GM11168 (cell line): ENCODE measurements around the gene MARCO.
"Not testable (repeated sequence)": the region's sequence is repeated elsewhere in the genome, so short reads cannot be mapped to it uniquely, and the experiment has no call there.

ENCODE experiments used
- in situ Hi-C: fragments of 300-500 bp; cut with MboI; formaldehyde crosslinking; loops from one replicate; pipeline ENCODE4 v1.12.0; 2022; ENCODE audit warnings: low sequenced_read_pairs; ENCODE audit not compliant: unreplicated experiment

Gene MARCO

DNA sequence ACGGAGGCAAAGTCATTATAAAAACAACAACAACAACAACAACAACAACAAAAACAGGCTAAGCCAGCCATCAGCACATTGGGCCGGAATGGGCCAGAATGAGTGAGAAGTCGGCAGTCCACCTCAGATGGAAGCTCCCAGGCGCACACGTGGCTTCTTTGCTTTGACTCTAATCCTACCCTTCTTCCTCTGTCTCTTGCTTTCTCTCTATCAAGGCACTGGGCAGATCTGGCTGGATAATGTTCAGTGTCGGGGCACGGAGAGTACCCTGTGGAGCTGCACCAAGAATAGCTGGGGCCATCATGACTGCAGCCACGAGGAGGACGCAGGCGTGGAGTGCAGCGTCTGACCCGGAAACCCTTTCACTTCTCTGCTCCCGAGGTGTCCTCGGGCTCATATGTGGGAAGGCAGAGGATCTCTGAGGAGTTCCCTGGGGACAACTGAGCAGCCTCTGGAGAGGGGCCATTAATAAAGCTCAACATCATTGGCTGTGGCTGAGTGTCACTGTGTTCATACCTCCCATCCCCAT is 52.2 kb downstream of the MARCO start:
- in situ Hi-C loops, result no loop called here

GRCh38 chr2:118994778-118995177 is 52.8 kb downstream of the MARCO start:
- in situ Hi-C loops, result no loop called here

DNA sequence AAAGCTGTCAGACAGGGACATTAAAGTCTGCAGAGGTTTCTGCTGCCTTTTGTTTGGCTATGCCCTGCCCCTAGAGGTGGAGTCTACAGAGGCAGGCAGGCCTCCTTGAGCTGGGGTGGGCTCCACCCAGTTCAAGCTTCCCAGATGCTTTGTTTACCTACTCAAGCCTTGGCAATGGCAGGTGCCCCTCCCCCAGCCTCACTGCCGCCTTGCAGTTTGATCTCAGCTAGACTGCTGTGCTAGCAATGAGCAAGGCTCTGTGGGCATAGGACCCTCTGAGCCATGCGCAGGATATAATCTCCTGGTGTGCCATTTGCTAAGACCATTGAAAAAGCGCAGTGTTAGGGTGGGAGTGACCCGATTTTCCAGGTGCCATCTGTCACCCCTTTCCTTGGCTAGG is 61.9 kb downstream of the MARCO start:
- in situ Hi-C loops, result not testable (repeated sequence)

DNA sequence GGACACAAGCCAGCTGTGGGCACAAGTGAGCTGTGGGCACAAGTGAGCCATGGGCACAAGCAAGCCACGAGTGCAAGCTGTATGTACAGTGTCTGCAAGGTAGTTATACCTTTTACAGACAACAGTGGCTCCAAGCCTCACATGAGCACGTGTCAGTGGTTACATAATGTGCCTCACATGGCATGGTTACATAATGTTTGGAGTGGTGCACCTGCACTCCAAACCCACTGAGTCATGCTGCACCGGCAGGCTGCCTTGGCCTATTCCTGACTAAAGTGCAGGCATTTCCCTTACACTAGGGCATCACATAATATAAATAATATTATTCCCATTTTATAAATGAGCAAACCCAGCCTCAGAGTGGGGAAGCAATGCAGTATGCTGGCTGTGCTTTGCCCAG is 62.6 kb downstream of the MARCO start:
- in situ Hi-C loops, result no loop called here

DNA sequence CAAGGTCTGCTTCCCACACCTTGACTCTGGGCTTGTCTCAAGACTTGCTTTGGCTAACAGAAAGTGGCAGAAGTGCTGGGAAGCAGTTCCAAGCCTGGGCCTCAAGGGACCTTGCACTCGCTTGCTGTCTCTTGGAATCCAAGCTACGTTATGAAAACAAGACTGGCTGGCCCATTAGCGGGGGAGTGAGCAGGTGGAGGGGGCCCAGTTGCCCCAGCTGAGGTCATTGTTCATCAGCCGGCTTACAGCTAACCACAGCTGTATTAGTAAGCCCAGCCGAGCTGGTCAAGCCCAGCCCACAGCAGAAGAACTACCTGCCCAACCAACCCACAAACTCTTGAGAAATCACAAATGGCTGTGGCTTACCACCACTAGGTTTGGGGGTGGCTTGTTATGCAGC is 63.1 kb downstream of the MARCO start:
- in situ Hi-C loops, result no loop called here

- in situ Hi-C loops, result no loop called here
Measured at GRCh38 chr2:119005555-119005954, 63.6 kb downstream of the MARCO start.

DNA sequence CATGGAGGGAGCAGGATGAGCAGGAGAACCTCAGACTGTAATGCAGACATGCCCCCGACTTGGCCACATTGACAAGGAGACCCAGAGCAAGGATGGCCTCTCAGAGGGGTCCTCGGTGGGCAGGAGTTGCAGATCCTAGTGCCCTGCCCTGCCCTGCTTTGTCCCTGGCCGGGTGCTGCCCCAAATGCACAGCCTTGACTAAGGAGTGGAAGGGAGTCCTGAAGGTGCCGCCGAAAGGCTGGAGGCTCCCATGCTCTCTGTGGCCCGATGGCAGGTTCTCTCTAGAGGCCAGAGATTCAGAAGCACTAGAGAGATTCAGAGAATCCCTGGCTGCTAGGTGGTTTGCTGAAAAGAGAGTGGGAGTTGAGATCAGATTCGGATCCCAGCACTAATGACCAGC is 64.4 kb downstream of the MARCO start:
- in situ Hi-C loops, result no loop called here

GRCh38 chr2:119008108-119008507 is 66.1 kb downstream of the MARCO start:
- in situ Hi-C loops, result no loop called here

GRCh38 chr2:119009110-119009509 is 67.1 kb downstream of the MARCO start:
- in situ Hi-C loops, result no loop called here

DNA sequence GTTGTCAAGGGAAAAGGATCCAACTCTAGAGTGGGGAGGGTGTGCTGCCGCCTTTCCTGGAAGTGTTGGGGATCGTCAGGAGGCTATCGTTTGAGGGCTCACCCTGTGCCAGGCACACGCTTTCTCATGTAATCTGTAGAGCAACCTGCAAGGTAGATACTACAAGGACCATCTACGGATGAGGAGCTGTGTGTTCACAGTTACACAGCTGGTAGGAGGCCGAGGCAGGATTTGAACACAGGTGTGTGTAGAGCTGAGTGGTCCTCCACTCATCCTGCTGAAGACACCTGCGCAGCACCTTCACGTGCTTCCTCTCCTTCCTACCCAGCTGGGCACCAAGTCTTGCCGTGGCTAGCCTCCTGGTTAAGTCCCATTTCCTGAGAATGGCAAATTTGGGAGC is 68.3 kb downstream of the MARCO start:
- in situ Hi-C loops, result loop anchor here (10.0 kb wide), 1 partner anchor 134 kb away; no protein-coding TSS in a partner anchor

DNA sequence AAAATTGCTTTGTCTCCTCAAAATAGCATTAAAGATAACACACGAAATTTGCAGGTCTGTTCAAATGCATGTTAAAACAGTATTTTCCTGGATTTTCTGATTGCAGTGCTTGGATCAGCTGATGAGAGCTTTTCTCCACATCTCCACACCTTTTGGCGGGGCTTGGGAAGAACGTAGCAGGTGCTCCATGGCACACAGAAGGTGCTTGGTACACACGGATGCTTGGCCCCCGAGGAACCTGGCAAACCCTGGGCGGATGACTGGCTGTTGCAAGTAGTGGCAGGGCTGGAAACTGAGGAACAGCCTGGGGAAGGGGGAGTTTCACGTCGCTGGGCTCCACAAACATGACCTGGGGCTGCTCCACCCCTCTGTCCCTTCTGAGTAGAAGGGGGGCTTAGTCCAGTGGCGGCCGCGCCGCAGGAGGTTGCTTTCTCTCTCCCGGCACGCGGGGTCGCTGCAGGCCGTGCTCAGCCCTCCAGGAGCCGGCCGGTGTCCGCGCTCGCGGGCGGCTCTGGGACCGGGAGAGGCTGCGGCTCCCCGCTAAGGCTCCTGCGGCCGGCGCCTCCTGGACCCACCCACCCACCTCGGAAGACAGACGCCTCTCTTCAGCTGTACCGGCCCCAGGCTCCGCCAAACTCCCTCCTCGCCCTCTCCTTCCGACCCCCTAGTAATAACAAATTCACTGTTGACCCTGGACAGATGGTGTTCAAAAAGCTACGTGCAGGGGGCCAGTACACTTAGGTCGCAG is 69.3 kb downstream of the MARCO start:
- in situ Hi-C loops, result loop anchor here (10.0 kb wide), 1 partner anchor 133 kb away; no protein-coding TSS in a partner anchor

- in situ Hi-C loops, result loop anchor here (10.0 kb wide), 1 partner anchor 133 kb away; no protein-coding TSS in a partner anchor
Measured at GRCh38 chr2:119011910-119012209, 69.9 kb downstream of the MARCO start.

- in situ Hi-C loops, result loop anchor here (10.0 kb wide), 1 partner anchor 132 kb away; no protein-coding TSS in a partner anchor
Measured at GRCh38 chr2:119012345-119013301, 70.6 kb downstream of the MARCO start.

DNA sequence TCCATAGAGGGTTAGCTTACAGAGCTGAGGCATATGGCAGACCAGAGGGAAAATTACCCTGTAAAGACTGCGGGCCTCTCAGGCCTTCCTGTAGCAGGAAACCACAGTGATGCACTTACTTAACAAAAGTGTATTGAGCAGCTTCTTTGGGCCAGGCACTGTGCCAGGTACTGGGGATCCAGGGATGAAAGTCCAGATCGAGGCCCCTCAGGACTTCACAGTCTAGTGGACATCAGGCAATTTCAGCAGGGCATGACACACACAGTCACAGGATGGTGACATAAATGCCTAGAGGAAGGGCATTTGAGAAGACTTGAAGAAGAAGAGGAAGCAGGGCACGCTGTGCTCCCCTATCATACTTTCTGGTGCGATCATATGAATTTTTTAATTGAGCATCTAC is 71.7 kb downstream of the MARCO start:
- in situ Hi-C loops, result loop anchor here (10.0 kb wide), 1 partner anchor 131 kb away; no protein-coding TSS in a partner anchor

- in situ Hi-C loops, result loop anchor here (10.0 kb wide), 1 partner anchor 129 kb away; no protein-coding TSS in a partner anchor
Measured at GRCh38 chr2:119015845-119016244, 73.9 kb downstream of the MARCO start.

GRCh38 chr2:119019521-119019920 is 77.5 kb downstream of the MARCO start:
- in situ Hi-C loops, result loop anchor here (10.0 kb wide), 1 partner anchor 125 kb away; no protein-coding TSS in a partner anchor

- in situ Hi-C loops, result no loop called here
Measured at GRCh38 chr2:119022678-119023077, 80.7 kb downstream of the MARCO start.

DNA sequence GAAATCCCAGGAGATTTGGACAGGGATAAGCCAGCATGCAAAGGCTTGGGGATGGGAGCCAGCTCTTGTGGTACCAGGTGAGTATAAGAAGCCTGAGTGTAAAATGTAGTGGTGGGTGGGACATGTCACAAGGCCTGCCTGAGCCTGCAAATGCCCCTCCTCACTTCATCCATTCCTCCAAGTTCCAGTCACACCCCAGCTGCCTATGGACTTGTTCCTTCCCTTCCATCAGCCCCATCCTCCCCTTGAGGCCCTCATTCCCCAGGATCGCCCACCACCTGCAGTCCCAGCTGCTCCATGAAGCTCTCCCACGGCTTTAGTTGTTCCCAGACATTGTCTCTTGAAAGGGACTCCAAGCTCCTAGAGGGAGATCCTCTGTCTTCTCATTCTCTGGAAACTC is 81.5 kb downstream of the MARCO start:
- in situ Hi-C loops, result no loop called here

GRCh38 chr2:119024152-119024551 is 82.2 kb downstream of the MARCO start:
- in situ Hi-C loops, result no loop called here

- in situ Hi-C loops, result no loop called here
Measured at GRCh38 chr2:119024568-119024967, 82.6 kb downstream of the MARCO start.

GRCh38 chr2:119025013-119025412 is 83.0 kb downstream of the MARCO start:
- in situ Hi-C loops, result no loop called here
